ENCODE measurements around the gene COA3.

- TF ChIP-seq CTCF (IDR thresholded peaks at IDR 0.05) (no peak), EZH2 (IDR thresholded peaks at IDR 0.05; ENCODE audit: borderline replicate concordance, insufficient read depth, low read depth, low read length, poor library complexity, severe bottlenecking) (no peak)
Observed at GRCh38 chr17:42827472-42827871, 29.0 kb upstream of the COA3 start.
